8988T (cell line): ENCODE data around the gene ACSL4.
"Not testable (repeated sequence)": the region's sequence is repeated elsewhere in the genome, so short reads cannot be mapped to it uniquely, and the experiment has no call there.

ENCODE experiments used
- DNase-seq: peaks from one replicate; pipeline ENCODE4 v3.0.0; 2011

Gene ACSL4

DNA sequence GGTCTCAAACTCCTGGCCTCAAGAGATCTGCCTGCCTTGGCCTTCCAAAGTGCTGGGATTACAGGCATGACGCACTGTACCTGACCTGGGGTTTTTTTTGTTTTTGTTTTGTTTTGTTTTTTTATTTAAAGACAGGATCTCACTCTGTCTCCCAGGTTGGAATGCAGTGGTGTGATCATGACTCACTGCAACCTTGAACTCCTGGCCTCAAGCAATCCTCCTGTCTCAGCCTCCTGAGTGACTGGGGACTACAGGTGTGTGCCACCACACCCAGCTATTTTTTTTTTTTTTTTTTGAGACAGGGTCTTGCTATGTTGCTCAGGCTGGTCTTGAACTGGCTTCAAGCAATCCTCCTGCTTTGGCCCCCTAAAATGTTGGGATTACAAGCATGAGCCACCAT lies 8.1 kb downstream of the ACSL4 start:
- DNase-seq = not testable (repeated sequence)

DNA sequence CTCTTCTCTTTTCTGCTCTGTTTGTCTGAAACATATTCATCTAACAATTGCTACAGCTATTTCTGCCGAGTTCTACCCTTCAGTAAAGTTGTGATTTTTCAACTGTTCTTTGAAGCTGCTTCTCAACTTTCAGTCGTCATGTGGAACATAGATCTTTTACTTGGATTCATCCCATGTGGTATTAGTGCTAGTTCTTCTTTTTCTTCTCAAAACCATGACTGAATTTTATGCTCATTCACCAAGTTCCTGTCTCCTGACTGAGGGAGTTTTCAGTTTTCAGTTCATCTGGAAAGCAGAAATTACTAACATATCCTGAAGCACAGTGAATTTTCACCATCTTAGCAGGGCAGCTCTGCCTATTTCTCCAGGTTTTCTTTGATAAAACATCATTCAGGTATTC lies 12.1 kb downstream of the ACSL4 start:
- no peak for DNase-seq

DNA sequence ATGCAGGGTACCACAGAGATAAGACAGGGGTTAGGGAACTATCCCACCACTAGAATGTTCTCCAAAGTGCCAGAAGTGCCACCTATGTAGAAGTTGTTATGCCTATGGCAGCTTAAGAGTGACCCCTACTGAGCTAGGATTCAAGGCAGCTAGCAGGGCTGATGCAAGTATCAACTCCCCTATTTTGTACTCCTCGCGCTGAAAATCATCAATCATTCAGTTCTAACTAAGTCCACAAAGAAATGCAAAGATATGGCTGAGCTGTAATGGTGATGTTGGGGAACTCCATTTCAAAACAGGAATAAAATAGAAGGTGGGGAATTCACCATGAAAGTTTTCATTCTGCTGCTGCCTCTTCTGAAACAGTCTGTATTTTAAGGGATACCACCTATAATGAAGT lies 13.8 kb downstream of the ACSL4 start:
- DNase-seq = no peak

DNA sequence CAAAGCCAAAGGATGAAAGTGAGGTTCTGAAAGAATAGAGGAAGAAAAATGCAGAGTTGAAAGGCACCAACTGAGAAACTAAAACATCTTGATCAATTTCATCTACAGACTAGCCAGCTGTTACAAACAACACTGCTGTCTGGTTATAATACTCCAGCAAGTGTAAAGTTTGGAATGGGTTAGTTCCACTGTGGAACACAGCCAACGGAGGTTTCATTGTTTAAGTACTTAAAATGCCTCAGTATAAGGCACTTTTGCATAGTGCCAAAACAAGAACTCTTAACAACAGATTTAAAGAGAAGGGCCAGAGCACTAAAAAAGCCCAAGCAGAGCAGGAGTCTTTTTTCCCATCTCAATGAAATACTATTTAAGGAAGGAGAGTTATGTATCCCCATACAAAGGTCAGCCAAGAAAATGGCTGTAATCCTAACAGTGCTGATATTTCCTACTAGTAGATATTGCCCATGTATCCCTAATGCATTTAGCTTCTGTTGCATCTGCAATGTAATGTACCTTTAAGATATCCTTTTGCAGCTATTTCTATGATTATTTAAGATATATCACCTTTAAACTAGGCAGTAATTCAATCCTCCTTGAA lies 16.5 kb downstream of the ACSL4 start:
- DNase-seq = no peak

DNA sequence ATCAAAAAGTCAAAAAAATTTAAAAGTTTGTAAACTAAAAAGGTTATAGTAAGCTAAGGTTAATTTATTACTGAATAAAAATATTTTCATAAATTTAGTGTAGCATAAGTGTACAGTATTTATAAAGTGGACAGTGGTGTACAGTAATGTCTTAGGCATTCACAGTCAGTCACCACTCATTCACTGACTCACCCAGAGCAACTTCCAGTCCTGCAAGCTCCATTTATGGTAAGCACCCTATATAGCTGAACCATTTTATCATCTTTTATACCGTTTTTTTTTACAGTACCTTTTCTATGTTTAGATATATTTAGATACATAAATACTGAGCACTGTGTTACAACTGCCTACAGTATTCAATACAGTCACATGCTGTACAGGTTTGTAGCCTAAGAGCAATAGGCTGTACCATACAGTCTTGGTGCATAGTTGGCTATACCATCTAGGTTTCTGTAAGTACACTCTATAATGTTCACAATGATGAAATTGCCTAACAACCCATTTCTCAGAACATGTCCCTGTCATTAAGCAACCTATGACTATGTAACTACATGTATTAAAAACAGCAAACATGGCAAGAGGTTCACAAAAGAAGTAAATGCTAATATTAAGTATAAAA lies 18.6 kb downstream of the ACSL4 start:
- no peak for DNase-seq

DNA sequence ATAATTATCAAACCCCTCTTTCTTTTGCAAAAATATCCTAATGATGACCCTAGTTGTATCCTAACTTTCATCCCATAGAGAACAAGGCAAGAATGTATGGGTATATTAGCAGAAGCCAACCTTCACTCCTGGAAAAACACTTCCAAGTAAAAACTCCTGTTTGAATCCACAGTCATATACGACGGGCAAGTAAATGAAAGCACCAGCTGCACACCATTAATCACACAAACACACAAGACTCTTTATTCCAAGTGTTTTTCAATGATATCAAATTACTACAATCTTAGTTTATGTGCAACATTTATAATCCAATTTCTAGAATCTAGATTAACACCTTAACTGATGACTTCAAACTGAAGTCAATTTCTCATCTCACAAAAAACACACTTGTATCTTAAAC lies 22.9 kb downstream of the ACSL4 start:
- no peak for DNase-seq

DNA sequence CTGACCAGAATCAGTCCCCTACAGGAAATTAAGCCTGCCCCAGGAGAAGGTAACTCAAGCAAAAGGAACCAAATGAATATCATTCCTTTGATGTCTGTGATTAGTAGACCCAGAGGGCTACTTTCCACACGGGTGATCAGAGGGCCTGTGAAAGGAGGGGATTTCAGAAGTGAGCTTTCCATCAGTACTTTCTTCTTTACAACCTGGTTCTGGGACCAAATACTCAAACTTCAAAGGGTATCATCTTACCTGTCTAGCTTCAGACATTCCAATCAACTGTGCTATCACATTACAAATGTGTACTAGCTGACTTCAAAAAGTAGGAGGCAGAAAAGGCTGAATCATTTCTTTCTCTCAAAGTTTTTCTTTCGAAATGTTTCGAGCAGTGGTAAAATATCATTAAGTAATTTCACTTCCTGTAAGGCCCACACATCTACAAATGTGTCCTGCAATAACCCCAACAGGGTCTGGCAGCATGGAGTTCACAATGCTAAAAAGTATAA lies 23.9 kb downstream of the ACSL4 start:
- DNase-seq = no peak

DNA sequence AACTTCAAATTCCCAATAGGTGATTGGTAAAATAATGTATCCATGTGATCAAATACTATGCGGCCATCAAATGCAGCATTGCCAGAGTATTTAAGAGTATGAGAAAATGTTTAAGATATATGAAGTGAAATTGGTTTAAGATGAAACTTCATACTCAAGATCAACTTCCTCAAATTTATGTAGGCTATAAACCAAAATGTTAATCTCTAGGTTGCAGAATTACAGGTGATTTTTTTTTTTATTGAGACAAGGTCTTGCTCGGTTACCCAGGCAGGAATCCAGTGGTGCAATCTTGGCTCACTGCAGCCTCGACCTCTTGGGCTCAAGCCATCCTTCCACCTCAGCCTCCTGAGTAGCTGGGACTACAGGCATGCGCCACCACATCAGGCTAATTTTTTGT lies 25.3 kb downstream of the ACSL4 start:
- DNase-seq = no peak

DNA sequence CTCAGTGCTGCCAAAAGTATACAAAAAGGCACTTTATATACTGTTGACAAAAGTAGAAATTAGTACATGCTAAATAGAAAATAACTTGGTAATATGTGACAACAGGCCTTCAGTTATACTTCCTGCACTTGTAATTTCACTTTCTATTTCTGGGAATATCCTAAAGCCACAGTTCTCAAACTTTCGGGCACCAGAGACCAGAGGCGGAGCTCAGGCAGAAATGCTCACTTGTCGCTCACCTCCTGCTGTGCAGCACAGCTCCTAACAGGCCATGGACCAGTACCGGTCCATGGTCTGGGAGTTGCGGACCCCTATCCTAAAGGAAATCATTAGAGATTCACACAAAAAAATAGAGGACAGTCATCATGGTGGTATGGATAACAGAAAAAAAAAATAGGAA lies 25.7 kb downstream of the ACSL4 start:
- DNase-seq = no peak

DNA sequence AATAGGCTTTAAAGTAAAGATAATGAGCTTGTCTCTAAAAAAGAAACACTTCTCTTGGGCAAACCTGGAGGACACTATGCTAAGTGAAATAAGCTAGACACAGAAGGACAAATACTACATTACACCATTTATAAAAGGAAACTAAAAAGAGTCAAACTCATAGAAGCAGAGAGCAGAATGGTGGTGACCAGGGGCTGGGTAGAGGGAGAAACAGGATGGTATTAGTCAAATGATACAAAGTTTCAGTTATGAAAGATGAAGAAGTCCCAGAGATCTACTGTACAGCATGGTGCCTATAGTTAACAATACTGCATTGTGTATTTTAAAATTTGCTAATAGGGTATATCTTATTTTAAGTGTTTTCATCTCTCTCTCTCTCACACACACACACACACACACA lies 28.5 kb downstream of the ACSL4 start:
- DNase-seq = no peak

DNA sequence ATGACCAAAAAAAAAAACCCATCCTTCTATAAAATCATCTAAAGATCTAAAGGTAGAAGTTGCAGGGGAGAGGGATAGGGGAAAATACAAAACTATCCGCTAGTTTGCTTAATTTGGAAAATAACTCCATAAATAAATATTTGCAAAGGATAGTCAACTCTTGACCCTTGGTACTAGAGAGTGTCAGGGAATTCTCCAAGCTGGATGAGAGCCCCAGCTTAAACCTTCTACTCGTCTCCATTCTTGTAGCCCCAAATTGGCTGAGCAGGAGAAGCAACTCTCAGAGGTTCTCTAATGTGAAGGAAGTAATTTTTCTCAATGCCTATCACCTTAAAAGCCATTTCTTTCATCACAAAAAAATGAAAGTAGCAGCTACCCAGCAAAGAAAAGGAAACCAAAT lies 35.2 kb downstream of the ACSL4 start:
- DNase-seq = no peak

DNA sequence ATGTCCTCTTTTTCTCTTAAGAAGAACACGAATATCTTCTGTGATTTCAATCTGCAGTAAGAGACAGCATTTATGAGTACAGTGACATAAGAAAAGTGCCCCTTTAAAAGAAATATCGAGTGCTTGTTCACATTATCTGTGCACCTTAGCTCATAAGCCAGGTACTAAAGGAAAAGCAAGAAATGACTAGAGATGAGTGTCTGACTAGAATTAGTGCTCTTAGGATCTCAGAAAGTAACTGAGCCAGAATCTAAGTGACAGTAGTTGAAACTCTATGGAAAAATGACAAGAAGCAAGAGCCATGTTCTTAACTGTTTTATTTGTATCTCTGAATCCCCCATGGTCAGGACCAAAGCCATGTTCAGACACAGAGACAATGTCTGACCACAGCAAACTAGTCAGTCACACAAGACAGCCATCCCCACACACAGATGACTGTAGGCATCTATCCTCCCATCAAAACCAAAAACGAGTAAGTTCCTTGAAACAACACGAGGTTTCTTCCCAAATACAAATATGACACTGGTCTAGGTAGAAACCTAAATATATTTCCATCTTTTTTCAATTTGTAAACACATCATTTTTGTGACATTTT lies 36.8 kb downstream of the ACSL4 start:
- DNase-seq = no peak

DNA sequence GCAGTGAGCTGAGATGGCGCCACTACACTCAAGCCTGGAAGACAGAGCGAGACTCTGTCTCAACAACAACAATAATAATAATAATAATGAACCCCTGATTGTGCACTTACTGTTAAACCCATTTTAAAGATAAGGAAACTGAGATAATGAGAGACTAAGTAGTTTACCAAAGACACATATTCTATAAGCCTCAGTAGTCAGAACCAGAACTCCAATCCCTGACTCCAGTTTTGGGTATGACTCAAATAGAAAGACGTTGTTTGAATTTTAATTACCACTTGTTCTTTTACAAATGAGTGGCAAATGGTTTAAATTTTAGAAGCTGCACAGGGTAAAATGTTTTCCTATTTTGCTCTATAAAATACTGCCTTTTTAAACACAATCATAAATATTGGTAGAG lies 37.4 kb downstream of the ACSL4 start:
- DNase-seq = no peak

DNA sequence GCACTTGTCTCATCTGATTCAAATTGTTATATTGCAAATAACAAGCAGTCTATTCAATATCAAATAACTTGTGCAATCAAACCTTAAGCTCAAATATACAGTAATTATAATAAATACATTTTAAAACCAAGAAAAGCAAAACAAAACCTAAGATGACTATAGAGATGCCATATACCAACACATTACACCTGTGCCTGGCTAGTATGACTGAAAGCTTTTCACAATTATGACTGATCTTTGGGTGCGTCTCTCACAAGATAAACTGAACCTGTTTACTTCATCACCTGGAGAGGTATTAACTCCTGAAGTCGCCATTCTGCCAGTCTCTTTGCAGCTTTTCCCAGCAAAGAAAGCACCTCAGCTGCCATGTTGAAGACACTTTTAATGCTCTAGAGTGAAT lies 41.3 kb downstream of the ACSL4 start:
- DNase-seq = no peak

DNA sequence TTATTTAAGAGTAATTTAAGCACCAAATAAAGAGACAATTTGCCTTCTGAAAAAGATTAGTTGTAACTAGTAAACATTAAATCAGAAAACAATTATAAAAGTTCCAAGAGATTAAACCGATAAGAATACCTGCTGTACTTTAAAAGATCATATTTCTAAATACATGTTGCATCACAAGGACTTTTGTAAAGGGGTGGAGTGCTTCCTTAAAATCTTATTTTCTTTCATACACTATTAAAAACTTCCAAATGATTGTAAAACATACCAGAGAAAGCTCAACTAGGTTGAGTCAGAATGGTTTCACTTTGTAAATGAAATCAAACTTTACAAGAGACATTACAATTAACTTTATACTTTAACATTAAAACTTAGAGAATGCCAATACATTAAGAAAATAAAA lies 41.8 kb downstream of the ACSL4 start:
- no peak for DNase-seq

DNA sequence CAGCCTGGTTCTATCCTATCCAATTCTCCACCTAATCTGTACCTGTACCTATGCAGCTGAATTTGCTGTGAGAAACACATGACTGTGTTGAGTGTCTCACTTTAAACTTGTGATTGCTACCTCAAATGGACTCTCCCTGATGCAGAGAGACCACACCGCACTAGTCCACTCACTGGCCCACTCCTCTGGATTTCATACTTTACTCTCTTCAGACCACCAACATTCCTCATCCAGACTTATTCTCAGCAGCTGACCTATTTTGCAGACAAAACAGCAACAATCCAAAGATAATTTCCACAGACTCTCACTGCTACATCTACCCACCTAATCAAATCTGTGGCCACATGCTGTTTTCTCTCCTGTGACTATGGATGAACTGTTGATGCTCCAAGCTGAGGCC lies 45.2 kb downstream of the ACSL4 start:
- DNase-seq = no peak

DNA sequence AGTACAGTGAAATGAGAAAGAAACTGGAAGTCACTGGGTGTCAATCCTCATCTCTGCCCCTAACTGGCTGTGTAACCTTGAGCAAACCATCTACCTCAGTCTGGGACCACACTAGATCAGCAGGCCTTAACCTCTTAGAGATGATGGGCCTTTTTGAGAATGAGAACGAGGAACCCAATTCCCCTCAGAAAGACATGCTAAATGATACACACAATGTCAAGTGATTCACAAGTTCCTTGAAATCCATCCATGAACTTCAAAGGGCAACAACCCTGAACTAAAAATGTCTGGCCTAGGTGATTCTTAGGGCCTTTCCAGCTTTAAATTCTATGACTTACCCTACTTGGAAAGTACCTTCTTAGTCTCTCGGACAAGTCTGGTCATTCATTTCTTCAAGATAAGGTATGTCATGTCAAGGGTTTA lies 47.4 kb downstream of the ACSL4 start:
- DNase-seq = no peak

DNA sequence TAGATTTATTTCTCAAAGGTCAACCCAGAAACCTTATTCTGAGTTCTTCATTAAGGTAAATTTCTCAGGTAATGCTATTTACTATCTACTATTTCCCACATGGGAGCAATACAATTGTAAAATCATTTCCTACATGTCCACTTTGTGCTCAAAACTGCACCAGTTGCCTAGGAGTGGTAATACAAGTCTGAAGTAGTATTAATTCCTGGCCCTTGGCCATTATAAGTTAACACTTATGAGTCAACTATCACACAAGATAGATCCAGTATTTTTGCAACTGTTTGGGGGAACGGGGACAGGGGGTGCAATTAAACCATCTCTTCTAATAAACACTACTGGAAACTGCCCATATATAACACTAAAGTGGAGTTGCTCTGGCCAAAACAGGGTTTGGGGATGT lies 48.9 kb downstream of the ACSL4 start:
- no peak for DNase-seq

DNA sequence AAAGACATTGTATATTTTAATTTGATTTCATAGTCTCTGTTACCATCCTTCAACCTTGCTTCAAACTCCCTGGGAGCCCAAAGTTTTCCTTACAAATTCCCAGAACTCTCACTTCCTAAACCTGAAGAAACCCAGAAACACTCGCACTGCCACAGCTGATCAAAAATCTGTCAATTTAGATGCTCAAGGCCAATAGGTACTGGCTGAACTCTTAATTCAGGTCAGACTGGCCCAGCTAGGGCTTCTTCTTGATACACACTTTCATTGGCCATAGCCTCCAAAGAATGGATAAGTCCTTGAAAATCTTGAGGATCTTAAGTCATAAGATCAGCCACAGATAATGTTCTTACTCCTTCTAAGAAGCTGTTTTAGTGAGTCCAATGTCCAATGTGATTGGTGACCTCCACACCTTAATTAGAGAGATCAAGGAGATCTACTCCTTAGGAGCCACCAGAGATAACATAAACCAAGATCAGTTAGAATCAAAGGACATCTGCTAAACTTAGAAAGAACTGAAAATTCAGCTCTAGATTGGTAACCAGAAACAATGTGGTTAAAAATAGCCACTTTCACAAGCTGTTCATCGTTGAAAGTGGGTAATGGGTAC lies 51.5 kb downstream of the ACSL4 start:
- no peak for DNase-seq

DNA sequence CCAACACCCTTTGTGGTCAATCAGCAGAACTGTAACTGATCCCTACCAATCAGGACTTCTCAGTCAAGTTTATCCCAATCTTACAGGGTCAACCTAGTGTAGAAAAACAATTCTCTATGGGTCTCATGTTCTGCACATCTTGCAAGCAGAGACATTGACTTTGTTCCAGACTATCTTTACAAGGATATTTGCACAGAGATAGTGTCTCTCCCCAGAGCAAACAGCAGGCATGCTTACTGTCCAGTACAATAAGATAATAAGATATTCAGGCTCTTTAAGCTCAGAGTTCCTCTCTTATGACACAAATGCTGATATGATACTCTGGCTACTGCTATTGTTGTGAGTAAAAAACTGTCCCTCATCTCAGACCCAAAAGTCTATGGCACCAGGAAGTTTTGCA lies 53.2 kb downstream of the ACSL4 start:
- DNase-seq = no peak

DNA sequence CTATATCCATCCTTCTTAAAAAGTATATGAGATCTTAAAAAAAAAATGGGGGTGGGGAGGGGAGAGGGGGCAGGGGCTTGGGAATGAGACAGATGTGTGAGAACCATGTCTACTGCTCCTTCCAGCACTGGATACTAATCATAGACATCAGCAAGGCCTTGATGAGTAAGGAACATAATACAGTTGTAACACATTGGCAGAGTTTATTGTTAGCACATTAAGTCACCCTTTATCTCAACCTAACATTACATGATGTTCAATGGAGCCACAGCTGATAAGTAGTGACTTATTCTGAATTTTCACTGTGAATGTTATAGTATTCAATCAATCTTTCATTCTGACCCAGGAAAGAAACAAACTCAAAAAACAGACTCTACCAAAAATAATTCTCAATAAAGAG lies 60.8 kb downstream of the ACSL4 start:
- DNase-seq = no peak

DNA sequence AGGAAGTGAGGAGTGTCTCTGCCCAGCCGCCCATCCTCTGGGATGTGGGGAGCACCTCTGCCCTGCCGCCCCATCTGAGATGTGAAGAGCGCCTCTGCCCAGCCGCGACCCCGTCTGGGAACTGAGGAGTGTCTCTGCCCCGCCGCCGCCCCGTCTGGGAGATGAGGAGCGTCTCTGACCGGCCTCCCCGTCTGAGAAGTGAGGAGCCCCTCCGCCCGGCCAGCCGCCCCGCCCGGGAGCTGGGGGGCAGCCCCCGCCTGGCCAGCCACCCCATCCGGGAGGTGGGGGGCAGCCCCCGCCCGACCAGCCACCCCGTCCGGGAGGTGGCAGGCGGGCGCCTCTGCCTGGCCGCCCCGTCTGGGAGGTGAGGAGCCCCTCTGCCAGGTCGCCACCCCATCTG lies 61.9 kb downstream of the ACSL4 start:
- not testable (repeated sequence) for DNase-seq

DNA sequence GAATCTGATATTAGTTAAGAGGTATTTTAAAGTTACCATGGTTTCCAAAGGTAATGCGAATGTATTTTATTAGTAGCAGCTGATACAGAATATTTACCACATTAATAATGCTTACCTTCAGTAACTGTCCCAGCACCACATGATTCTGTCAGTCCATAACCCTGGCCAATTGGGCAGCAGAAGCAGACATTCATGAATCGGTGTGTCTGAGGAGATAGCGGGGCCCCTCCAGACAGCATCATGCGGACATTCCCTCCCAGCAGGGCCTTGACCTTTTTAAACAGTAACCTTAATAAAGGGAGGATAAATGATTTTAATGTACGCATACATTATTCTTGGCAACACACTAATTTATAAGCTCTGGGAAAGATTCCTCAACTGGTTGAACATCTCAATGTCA lies 65.1 kb downstream of the ACSL4 start:
- DNase-seq = no peak

DNA sequence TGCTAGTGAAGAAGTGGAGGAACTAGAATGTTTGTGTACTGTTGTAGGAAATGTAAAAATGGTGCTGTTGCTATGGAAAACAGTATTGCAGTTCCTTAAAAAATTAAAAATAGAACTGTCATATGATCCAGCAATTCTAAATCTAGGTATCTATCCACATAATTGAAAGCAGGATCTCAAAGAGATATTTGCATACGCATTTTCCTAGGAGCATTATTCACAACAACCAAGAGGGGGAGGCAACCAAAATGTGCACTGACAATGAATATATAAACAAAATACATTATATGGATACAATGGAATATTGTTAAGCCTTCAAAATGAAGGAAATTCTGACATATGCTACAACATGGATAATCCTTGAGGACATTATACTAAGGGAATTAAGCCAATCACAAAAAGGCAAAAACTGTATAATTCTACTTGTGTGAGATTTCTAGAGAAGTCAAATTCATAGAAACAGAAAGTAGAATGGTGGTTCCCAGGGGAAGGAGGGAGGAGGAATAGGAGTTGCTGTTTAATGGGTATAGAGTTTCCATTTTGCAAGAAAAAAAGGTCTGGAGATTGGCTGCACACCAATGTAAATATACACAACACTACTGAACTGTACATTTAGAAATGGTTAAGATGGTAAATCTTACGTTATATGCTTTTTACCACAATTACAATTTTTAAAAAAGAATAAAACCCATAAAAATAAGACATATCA lies 72.5 kb downstream of the ACSL4 start:
- DNase-seq = no peak
